GM21723 (cell line): ENCODE data around the gene ICE1.
"Not testable (repeated sequence)": the region's sequence is repeated elsewhere in the genome, so short reads cannot be mapped to it uniquely, and the experiment has no call there.

Experiments used
- ATAC-seq: cut with Tn5 transposase; IDR thresholded peaks from one replicate; pipeline ENCODE4 v1.9.1; 2021; ENCODE audit warnings: mild to moderate bottlenecking, moderate library complexity; ENCODE audit not compliant: unreplicated experiment

The ICE1 gene

DNA sequence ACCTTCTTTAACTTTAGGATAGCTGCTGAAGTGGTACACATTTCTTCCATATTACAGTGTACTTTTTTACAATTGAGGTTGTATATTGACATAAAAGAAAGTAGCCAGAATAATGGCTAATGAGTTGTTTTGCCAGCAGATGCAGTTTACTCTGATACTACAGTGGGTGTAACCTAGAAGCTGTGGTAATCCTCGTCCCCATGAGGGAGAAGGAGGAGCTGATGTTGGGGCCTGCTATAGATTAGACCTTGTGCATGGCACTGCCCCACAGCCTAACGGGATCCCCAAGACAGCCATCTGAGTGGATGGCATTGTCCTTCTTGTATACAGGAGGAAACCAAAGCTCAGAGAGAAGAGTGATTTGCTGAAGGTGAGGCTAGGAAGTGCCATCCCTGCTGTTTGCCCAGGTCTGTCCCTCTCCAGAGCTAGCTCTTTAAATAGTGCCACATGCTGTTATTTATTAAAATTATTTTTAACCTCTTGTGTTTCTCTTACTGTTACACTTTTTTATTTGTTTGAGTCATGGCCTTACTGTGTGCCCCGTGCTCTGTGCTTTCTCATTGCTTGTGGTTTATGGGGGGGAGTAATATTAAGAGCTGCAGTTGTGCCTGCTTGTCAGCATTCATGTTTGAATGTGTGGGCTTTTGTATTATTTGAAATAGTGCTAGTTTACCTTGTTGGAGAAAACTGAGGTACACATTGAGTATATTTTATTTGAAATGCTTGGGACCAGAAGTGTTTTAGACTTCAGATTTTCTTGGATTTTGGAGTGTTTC lies 65.3 kb downstream of the ICE1 start:
- ATAC-seq, result no peak

DNA sequence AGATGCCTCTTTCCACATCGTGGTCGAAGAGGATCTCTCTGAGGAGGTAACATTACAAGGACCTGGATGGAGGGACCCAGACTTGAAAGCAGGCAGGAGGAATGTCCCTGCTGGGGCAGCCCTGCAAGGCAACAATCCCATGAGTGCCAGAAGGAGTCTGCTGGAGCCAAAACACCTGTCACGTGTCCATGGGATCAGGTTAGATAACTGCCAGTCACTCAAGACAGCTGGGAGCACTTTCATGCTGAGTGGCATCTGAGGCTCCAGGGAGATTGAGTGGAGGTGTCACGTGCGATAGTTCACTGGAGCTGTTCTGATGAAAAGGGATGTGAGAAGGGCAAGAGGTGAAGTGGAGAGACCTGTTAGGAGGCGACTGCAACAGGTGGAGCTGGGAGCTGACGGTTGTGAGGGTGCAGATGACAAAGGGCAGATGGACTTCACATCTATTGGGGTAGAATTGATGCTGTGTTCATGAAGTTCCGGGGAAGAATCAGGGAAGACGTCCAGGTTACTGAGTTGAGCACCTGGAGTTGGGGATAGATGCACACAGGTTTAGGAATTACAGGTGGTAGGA lies 68.4 kb downstream of the ICE1 start:
- ATAC-seq, result no peak

DNA sequence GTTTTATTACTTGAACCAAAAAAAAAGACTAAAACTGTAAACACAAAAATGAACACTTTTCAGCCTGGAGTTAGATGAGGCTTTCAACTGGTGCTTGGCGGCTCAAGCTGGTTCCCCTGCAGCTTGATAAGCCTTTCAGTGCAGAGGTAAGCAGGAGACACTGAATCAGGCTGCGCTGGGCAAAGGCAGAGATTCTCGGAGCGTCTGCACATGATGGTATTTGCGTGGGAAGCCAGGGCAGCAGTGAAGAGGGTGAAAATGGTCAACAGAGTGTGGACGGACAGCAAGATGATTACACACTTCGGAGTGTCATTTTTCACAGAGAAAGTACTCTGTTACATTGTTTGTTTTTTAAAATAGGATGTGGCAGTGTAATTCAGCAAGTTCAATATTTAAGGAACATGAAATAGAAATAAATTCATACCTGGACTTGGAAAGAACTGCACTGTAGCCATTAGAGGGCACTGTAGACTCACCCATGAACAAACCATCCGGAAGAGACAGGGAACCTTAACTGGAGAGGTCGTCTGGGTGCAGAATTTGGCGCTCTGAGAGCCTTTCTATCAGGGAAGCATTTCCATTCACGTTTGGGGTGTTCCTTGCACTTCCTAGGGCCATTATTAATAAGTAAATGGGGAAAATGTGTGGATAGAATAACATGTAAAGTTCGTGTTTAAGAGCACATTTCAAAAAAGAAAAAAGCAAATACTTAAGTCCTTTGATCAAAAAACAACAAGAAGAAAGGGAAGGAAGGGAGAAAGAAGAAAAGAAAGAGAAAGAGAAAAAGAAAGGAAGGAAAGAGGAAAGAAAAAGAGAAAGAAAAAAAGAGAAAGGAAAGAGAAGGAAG lies 69.8 kb downstream of the ICE1 start:
- ATAC-seq, result peak; percentile 54

DNA sequence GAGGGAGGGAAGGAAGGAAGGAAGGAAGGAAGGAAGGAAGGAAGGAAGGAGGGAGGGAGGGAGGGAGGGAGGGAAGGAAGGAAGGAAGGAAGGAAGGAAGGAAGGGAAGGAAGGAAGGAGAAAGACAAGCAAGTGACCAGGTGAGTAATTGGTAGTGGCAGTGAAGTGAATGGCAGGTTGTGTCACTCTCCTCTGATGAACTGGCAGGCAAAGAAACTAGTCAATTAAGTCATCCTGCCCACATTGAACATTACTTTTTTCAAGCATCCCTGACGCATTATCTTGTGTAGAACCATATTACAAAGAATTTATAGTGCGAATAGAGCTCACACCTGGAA lies 70.4 kb downstream of the ICE1 start:
- not testable (repeated sequence) for ATAC-seq

DNA sequence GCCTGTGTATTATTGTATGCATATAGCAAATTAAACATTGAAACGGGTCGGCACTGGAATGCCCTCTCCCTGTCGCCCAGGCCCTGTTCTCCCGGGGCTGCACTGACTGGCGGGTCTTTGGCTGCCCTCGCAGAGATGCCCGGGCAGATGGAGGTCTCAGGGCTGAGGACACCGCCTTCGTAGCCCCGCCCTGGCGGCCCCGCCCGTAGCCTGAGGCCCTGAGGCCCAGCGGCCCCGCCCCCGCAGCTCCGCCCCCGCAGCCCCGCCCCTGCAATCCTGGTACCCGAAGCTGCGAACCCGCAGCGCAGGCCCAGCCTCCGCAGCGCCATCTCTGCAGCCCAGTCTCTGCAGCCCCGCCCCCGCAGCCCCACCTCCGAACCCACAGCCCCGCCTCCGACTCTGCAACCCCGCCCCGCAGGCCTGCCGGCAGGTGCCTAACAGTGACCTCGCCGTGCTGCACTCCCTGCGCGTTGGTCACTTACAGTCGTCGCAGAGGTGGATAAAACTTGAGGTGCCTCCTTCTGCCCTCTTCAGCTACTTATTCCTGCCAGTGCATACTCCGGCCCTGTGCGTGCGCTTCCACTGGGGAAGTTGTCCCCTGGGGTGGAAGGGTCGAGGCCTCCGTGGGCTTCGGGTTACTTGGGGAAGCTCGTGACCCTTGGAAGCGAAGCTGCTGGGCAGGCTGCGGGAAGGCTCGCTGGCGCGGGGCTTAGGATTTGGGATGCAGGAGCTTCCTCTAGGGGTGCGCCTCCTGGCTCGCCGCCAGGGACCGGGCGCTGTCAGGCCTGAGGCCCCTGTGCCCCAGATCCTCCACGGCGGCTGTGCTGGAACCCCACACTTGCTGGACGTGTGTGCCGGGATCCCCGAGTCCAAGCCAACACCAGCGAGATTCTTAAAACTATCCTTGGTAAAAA lies 72.3 kb downstream of the ICE1 start:
- ATAC-seq, result peak; percentile 77

DNA sequence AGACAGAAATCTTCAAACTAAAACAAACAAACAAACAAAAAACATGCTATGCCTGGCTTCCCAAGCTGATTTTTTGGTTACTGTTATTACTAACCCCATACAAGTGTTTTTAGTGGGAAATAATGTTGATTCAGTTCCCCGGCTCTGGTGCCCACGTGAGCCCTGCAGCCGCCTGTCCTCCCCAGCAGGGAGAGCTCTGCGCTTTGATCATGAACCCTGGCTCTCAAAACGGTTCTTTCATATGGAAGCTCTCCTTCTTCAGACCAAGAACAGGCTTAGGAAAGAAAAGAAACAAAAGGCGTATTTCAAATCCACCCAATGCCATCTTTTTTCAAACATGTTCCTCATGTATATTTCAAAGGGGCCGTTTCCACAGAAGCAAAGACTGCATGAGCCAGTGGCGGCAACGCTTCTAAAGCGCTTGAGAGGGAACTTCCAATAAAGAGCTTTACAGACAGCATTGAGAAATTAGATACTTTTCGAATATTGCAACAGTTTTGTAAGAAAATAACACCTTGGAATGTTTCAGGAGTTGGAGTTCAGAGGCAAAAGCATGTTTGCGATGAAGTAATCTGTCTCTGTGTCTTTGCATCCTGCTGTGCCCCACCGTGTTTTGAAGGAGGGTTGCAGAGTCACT lies 74.8 kb downstream of the ICE1 start:
- peak; percentile 39 for ATAC-seq

DNA sequence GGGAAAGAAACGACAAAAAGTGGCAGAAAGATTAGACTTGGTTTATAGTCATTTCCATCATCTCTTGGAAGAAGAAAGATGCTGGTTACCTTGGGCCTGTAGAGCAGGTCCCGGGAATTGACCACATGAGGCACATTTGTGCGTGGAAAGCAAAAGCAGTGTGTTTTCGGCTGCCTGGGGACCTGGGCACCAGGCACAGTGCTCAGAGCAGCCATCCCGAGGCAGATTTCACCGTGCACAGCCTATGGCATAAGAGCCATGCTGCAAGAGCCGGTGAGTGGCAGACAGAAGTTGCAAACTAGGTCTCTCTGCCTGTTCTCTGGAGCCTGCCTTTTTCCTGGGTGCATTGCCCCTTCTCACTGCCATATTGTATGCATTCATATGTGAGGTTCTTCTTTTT lies 77.0 kb downstream of the ICE1 start:
- no peak for ATAC-seq

DNA sequence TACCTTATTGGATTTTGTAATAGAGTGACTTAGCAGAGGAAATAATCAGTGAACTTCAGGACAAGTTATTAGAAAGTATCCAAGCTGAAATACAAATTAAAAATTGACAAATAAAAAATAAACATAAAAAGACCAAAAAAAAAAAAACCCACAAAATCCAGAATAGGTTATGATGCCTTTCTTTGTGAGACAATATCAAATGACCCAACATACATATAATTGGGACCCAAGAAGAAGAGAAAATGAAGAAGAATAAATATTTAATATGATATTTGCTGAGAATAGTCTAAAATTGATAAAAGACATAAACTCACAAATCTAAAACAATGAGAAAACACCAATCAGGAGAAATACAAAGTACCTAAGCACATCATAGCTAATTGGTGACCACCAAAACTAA lies 81.8 kb downstream of the ICE1 start:
- ATAC-seq, result no peak

DNA sequence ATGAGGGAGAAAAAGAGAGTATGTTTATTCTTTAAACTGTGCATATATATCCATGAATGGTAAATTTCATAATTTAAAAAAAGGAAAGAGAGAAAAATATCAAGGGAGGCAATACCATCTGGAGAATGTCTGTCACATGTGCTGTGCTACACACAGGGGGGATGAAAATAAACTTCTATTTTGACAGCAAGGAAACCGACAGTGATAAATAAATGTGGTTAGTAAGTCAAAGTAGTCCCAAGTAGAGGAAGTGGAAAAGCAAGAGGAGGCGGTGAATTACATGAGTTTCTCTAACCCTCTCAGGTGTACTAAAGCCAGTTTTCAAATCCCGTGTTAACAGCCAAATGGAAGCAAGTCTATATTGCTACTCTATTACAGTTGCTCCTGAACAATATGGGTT lies 83.3 kb downstream of the ICE1 start:
- ATAC-seq, result peak; percentile 68

DNA sequence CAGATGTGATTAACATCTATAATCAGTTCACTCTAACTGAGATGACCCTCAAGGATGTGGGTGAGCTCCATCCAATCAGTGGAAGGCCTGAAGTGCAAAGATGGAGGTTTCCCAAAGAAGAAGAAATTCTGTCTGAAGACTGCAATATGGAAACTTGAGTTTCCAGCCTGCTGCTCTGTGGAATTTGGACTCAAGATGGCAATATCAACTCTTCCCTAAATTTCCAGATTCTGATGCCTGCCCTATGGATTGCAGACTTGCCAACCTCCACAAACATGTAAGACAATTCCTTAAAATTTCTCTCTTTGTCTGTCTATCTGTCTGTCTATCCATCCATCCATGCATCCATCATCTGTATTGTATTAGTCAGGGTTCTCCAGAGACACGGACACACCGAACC lies 85.9 kb downstream of the ICE1 start:
- no peak for ATAC-seq

DNA sequence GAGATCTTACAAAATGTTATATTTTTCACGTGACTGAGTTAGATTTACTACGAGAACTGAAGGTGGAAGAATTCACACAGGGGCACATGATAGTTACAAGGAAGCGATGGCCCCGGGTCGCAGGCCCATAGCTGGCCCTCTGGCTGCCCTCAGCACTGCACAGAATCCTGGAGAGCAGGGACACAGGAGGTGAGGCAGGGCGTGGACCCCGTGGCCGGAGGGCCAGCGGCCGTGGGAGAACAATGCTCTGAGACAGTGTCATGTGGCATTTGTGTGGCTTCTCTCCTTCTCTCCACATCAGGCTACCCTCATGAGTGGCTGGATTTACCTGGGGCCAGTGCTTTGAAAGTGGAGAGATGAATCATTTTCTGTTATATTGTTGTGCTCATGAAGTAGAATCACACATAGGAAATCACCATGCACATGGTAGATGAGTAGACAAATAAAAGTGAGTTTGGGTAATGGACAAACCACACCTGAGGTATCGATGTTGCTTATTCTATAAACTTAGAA lies 89.5 kb downstream of the ICE1 start:
- no peak for ATAC-seq

DNA sequence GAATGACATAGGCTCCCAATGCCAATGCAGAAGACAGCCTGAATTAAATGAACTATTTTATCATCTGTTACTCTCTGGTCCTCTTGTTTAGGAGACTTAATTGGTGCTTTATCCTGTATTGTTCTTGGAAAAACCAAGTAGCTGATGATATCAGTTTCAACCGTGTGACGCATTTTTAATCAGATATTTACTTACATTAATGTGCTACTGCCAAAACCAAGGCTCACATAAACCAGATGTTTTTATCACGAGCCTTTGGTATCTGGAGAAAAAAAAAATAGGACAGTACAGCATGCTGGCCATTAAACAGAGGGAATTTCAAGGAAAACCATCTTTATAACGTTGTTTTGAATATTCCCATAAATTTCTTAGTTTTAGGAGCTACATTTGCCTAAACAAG lies 90.1 kb downstream of the ICE1 start:
- no peak for ATAC-seq

DNA sequence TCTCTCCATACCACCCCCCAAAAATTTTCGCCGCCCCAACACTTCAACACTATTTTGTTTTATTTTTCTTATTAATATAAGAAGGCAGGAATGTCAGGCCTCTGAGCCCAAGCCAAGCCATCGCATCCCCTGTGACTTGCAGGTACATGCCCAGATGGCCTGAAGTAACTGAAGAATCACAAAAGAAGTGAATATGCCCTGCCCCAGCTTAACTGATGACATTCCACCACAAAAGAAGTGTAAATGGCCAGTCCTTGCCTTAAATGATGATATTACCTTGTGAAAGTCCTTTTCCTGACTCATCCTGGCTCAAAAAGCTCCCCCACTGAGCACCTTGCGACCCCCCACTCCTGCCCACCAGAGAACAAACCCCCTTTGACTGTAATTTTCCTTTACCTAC lies 98.1 kb downstream of the ICE1 start:
- not testable (repeated sequence) for ATAC-seq

DNA sequence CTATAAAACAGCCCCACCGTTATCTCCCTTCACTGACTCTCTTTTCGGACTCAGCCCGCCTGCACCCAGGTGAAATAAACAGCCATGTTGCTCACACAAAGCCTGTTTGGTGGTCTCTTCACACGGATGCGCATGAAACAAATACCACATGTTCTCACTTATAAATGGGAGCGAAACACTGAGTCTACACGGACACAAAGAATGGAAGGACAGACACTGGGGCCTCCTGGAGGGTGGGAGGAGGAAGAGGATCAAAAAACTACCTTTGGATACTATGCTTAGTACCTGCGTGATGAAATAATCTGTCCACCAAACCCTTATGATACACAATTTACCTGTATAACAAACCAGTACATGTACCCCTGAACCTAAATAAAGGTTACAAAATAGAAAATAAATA lies 98.6 kb downstream of the ICE1 start:
- no peak for ATAC-seq

DNA sequence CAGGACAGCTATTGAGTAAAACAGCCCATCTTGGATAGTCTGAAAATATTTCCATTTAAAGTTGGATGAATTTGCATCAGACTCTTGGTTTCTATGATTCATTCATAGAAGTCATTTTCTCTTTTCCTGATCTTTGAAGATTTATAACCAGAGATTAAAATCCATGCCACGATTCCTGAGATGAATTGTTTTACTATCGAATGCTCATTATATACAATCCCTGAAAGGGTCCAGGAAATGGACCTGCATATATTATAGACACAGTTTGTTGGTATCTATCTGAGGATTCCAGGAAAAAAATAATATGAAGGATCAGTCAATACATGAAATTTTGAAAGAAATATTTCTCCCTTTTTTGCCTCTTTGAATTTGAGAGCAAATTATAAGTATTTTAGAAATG lies 99.0 kb downstream of the ICE1 start:
- ATAC-seq, result no peak

DNA sequence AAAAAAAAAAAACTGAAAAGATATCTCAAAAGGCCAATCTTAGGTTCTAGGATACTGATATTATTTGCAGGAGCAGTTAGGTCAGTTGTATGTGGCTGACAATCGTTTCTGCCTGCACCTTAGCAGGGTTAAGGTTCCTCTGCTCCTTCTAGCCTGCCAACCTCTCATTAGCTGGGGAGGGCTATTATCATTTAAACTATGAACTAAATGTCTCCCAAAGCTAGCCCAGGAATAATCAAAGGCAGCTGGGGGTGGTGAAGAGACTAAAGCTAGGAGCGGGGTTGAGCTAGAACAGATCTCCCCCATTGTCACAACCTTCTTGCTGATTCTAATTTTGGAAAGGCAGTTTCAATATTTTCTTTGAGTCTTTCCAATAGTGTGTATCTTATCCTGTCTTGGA lies 99.9 kb downstream of the ICE1 start:
- no peak for ATAC-seq

DNA sequence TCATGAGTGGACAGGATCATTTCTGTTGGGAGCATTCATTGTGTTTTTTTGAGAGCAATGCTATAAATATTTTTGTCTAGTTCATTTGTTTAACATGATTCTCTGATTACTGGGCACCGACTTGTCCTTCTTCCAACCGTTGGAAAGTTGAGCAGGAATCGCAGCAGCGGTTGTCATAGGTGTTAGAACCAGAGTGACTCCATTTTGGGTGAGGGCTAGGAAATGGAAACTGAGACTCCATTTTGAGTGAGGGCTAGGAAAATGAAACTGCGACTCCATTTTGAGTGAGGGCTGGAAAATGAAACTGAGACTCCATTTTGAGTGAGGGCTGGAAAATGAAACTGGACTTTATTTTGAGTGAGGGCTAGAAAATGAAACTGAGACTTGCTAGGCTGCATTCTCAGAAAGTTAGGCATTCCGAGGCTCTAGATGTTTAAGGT lies 100.6 kb downstream of the ICE1 start:
- peak; percentile 95 for ATAC-seq

DNA sequence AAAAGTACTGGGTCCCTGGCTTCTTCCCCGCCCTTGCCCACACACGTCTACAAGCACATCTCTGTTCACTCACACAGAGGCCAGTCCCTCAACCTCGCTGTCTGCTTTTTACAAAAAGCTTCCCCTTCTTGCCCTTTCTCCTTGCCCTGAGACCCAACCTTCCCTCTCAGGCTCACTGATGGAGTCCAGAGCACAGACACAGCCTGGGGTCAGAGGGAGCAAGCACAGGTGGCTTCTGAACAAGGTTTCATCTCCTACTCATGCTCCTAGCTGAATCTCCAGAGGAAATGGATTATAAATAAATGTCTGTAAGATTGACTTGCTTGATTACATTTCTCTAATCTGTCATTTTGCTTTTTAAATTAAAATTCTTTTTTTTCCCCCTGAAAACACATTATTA lies 101.8 kb downstream of the ICE1 start:
- no peak for ATAC-seq

DNA sequence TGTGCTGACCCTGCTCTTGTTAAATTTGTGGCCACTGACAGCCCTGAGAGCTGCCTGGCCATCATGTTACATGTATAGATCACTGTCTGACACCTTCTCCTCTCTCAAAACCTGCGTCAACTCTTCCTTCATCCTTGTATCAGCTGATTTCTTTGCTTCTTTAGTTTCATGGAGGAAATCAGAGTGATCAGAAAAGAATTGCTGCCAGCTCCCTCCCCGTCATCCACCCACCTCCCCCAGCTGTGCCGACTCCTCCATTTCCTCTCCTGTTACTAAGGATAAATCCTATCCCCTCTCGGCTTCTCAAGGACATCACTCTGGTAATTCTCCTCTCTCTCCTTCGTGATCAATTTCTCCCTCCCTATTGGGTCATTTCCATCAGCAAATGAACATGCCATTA lies 108.9 kb downstream of the ICE1 start:
- no peak for ATAC-seq
